ENCODE measurements around the gene RUFY1.

DNA sequence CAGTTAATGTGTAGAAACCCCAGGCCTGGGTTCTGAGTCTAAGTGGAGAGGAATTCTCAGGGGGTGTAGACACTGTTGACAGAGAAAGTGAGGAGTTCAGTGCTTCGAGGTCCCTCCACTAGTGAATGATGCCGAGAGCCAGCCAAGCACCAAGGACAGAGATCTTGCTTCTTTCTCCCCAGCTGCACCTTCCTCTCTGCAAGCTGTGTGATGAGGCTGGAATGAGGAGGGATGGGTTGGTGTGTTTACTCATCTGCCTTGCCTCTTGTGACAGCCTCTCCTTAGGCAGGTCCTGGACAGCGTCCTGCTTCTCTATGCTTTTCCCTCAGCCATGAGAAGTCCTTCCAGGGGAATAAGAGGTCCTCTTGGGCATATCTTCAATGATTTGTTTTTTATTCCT, 37.8 kb downstream of the RUFY1 start:
- TF ChIP-seq, protein P1, sequence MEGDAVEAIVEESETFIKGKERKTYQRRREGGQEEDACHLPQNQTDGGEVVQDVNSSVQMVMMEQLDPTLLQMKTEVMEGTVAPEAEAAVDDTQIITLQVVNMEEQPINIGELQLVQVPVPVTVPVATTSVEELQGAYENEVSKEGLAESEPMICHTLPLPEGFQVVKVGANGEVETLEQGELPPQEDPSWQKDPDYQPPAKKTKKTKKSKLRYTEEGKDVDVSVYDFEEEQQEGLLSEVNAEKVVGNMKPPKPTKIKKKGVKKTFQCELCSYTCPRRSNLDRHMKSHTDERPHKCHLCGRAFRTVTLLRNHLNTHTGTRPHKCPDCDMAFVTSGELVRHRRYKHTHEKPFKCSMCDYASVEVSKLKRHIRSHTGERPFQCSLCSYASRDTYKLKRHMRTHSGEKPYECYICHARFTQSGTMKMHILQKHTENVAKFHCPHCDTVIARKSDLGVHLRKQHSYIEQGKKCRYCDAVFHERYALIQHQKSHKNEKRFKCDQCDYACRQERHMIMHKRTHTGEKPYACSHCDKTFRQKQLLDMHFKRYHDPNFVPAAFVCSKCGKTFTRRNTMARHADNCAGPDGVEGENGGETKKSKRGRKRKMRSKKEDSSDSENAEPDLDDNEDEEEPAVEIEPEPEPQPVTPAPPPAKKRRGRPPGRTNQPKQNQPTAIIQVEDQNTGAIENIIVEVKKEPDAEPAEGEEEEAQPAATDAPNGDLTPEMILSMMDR (conservative IDR thresholded peaks at IDR 0.05; ENCODE audit: low read length), result no peak
- no peak for TF ChIP-seq EZH2phosphoT487 (IDR thresholded peaks at IDR 0.05; ENCODE audit: borderline replicate concordance, low read depth, low read length)

Data from OCI-LY7 (cell line).